HCT116 (cell line): ENCODE measurements around the gene BRINP3. TPM values are rescaled to one million over a fixed set of nuclear protein-coding genes. Genes with fewer than 3 reads are reported as not detected.
A peak's percentile ranks its signal among the peaks of the same experiment; 100 is the strongest.

Experiments used
- ATAC-seq: fragments of 200-7000 bp; cut with Tn5 transposase; 2 replicates; pipeline ENCODE4 v1.9.1; 2020; ENCODE audit warnings: mild to moderate bottlenecking, moderate library complexity
- BruUV-seq: library from RNA; stranded (reverse); fragments of 400-500 nt; replicated peaks from 2 replicates; lab custom pipeline; 2021; lab: Mats Ljungman, UMichigan
- CTCF ChIA-PET: fragments of 300-600 bp; sonication (Branson Sonifier 250); formaldehyde crosslinking; loops from one replicate; lab custom pipeline; 2021; ENCODE audit warnings: antibody characterized with exemption; lab: Charles Lee
- POLR2A ChIA-PET: fragments of 300-600, 350-600 bp; sonication (Branson Sonifier 250); formaldehyde crosslinking; loops from one replicate; lab custom pipeline; 2021; ENCODE audit warnings: antibody characterized with exemption; lab: Charles Lee
- RAD21 ChIA-PET, 2 experiments: fragments of 300-600 bp; sonication (Branson Sonifier 250); formaldehyde crosslinking; loops; one replicate each; lab custom pipeline; 2023; ENCODE audit warnings: low total read pairs in 2 of 2; ENCODE audit not compliant: uncharacterized antibody in 2 of 2, unreplicated experiment in 2 of 2, low non-redundant PET in 1 of 2; lab: Charles Lee
- DNase-seq: peaks from one replicate; pipeline ENCODE4 v3.0.0-alpha.2; 2010; ENCODE audit warnings: low read depth, low spot score
- H2AFZ ChIP-seq: fragments of 200-600 bp; shearing (Covaris generic), sonication (generic); 2 replicates; pipeline ENCODE4 v1.6.1; 2017; ENCODE audit warnings: low read depth, mixed run types, mixed read lengths, antibody characterized with exemption, low read length; ENCODE audit not compliant: poor library complexity, severe bottlenecking
- H3K27ac ChIP-seq: 2 replicates; pipeline ENCODE4 v1.5.1; 2012; ENCODE audit warnings: low read depth, low read length
- H3K27me3 ChIP-seq: fragments of 200-600 bp; sonication (generic); 2 replicates; pipeline ENCODE4 v1.6.1; 2016; ENCODE audit warnings: mixed run types, low read length, mixed read lengths; ENCODE audit not compliant: insufficient read depth
- H3K36me3 ChIP-seq, 2 experiments: fragments of 200-500 bp in 1 of 2; fragments of 200-600 bp in 1 of 2; sonication (Bioruptor generic) in 1 of 2; sonication (generic) in 1 of 2; 2 replicates each; pipeline versions ENCODE4 v1.5.1 to v1.6.1; 2014 to 2016; ENCODE audit warnings: low read length in 2 of 2, inconsistent platforms in 1 of 2, mixed read lengths in 1 of 2, mixed run types in 1 of 2; ENCODE audit not compliant: insufficient read depth in 2 of 2, control insufficient read depth in 1 of 2
- H3K4me1 ChIP-seq, 2 experiments: fragments of 200-600 bp in 1 of 2; sonication (generic) in 1 of 2; 2 replicates each; pipeline versions ENCODE4 v1.5.1 to v1.6.1; 2012 to 2017; ENCODE audit warnings: low read length in 2 of 2, inconsistent platforms in 1 of 2, mild to moderate bottlenecking in 1 of 2, mixed read lengths in 1 of 2, mixed run types in 1 of 2, moderate library complexity in 1 of 2; ENCODE audit not compliant: insufficient read depth in 2 of 2, control insufficient read depth in 1 of 2
- H3K4me2 ChIP-seq: fragments of 200-600 bp; sonication (generic); 2 replicates; pipeline ENCODE4 v1.6.1; 2017; ENCODE audit warnings: mixed run types, low read length, mixed read lengths
- H3K4me3 ChIP-seq, 2 experiments: fragments of 200-600 bp in 1 of 2; sonication (generic) in 1 of 2; replicated peaks in 1 of 2; 2 replicates each; pipeline ENCODE4 v1.5.1; 2011 to 2016; ENCODE audit warnings: low read length in 2 of 2, control low read depth in 1 of 2, low read depth in 1 of 2, mild to moderate bottlenecking in 1 of 2, mixed read lengths in 1 of 2, mixed run types in 1 of 2
- H3K79me2 ChIP-seq: fragments of 200-600 bp; sonication (generic); 2 replicates; pipeline ENCODE4 v1.6.1; 2017; ENCODE audit warnings: mild to moderate bottlenecking, mixed run types, low read length, moderate library complexity, mixed read lengths; ENCODE audit not compliant: insufficient read depth
- H3K9ac ChIP-seq: fragments of 200-600 bp; sonication (generic); 2 replicates; pipeline ENCODE4 v1.6.1; 2016; ENCODE audit warnings: low read length, mixed read lengths
- H3K9me2 ChIP-seq: fragments of 200-600 bp; sonication (generic), shearing (Covaris generic); 2 replicates; pipeline ENCODE4 v1.6.1; 2017; ENCODE audit warnings: mixed run types, mild to moderate bottlenecking, moderate library complexity; ENCODE audit not compliant: insufficient read depth
- H3K9me3 ChIP-seq, 2 experiments: fragments of 200-500 bp in 1 of 2; fragments of 200-600 bp in 1 of 2; sonication (Bioruptor generic) in 1 of 2; sonication (generic) in 1 of 2; 2 replicates each; pipeline ENCODE4 v1.6.1; 2014 to 2017; ENCODE audit warnings: low read length in 2 of 2, mixed read lengths in 2 of 2, inconsistent platforms in 1 of 2, low read depth in 1 of 2, mild to moderate bottlenecking in 1 of 2, mixed run types in 1 of 2, moderate library complexity in 1 of 2; ENCODE audit not compliant: control insufficient read depth in 1 of 2, insufficient read depth in 1 of 2
- H4K20me1 ChIP-seq: fragments of 200-600 bp; sonication (generic), shearing (Covaris generic); 2 replicates; pipeline ENCODE4 v1.6.1; 2017; ENCODE audit warnings: mixed run types, mild to moderate bottlenecking, moderate library complexity; ENCODE audit not compliant: insufficient read depth
- SIN3A ChIP-seq: IDR thresholded peaks from 2 replicates; pipeline ENCODE4 v1.6.1; 2012; ENCODE audit warnings: low read depth
- SRF ChIP-seq: IDR thresholded peaks from 2 replicates; pipeline ENCODE4 v1.6.1; 2012; ENCODE audit warnings: low read depth
- intact Hi-C: fragments of 100-400 bp; cut with micrococcal nuclease; formaldehyde crosslinking; loops from 2 replicates; pipeline ENCODE4 v1.10.0; 2022
- total RNA-seq: library from RNA; stranded (reverse); gene quantifications from one replicate; pipeline ENCODE4 v1.2.1, GENCODE V29; 2021; ENCODE audit not compliant: unreplicated experiment
- TF ChIP-seq, protein P1 (sequence below): IDR thresholded peaks from 2 replicates; pipeline ENCODE4 v1.6.1; 2012
- TF ChIP-seq, protein P2 (sequence below): IDR thresholded peaks from 2 replicates; pipeline ENCODE4 v1.6.1; 2012
- TF ChIP-seq, protein P3 (sequence below), 3 experiments: fragments of 200-600 bp in 1 of 3; sonication (generic) in 1 of 3; IDR thresholded peaks in 2 of 3; conservative IDR thresholded peaks in 1 of 3; 2 replicates each; pipeline ENCODE4 v1.5.1; 2012 to 2017; ENCODE audit warnings: low read depth in 2 of 3, low read length in 2 of 3, antibody characterized with exemption in 1 of 3, borderline replicate concordance in 1 of 3, control low read depth in 1 of 3, mild to moderate bottlenecking in 1 of 3, mixed read lengths in 1 of 3, mixed run types in 1 of 3, moderate library complexity in 1 of 3; ENCODE audit not compliant: insufficient read depth in 1 of 3

The BRINP3 gene
- total RNA-seq, 1 experiment from 2014 or later, result not detected

DNA sequence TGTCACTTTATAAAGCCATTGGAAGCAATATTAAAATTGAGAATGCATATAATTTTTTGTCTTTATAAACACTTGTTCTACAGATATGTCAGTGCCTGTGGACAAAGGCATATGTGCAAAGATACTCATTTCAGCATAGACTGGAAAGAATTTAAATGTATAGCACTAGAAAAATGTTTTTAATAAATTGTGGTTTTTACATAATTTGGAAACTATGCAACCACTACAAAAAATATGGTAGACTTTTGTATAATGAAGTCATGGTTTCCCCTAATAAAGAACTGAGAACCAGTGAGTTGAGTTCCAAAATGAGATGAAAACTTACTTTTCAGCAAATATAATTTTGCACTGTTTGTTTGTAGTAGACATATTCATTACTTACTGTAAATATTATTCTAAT lies 48.5 kb downstream of the BRINP3 start:
- Histone ChIP-seq H4K20me1 (no peaks in the 10 kb centered on the region), H3K9ac (no peak overlapping the region), H3K36me3 (no peaks in the 10 kb centered on the region), H3K9me3 (no peaks in the 10 kb centered on the region), H3K4me2 (no peak overlapping the region), H3K79me2 (no peaks in the 10 kb centered on the region), H3K4me1 (no peaks in the 10 kb centered on the region), H3K27ac (no peak overlapping the region), H3K27me3 (no peaks in the 10 kb centered on the region), H2AFZ (no peak overlapping the region), H3K9me2 (no peaks in the 10 kb centered on the region), H3K4me3 (no peak overlapping the region)
- DNase-seq (no peak), ATAC-seq (no peak)
- intact Hi-C loops, result no loop called here
- CTCF ChIA-PET, result no interaction called here
- RAD21 ChIA-PET, result no interaction called here
- no TSS peak for BruUV-seq
- POLR2A ChIA-PET, result no interaction called here
- TF ChIP-seq, protein P1, sequence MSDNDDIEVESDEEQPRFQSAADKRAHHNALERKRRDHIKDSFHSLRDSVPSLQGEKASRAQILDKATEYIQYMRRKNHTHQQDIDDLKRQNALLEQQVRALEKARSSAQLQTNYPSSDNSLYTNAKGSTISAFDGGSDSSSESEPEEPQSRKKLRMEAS, result no peak
- no peak for TF ChIP-seq SIN3A
- TF ChIP-seq, protein P2, sequence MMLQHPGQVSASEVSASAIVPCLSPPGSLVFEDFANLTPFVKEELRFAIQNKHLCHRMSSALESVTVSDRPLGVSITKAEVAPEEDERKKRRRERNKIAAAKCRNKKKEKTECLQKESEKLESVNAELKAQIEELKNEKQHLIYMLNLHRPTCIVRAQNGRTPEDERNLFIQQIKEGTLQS, result no peak

DNA sequence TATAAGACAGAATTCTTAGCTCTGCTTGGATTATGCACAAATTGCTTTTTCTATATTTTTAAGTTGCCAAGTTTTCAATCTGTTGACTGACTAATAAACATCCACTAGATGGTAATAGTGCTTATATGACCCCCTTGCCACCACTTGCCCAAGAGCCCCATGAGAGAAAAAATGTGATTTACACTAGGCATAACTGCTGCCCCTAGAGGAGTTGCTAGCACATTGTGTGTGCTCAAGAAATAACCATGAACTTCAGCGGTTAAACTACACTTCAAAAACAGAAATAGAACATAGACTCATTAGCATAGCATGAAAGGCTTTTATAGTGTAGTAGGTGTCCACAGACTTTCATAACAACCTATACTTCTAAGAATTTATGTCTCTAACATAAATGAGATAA lies 61.4 kb downstream of the BRINP3 start:
- no TSS peak for BruUV-seq
- ATAC-seq, result peak; percentile 87
- ChIA-PET CTCF (no interaction called here), POLR2A (no interaction called here), RAD21 (no interaction called here)
- no peaks in the 10 kb centered on the region for H3K9me2 ChIP-seq
- no peak overlapping the region for H3K4me2 ChIP-seq
- H3K79me2 ChIP-seq, result no peaks in the 10 kb centered on the region
- no peaks in the 10 kb centered on the region for H4K20me1 ChIP-seq
- peak overlapping the region; percentile 10 for H2AFZ ChIP-seq
- intact Hi-C loops, result no loop called here
- H3K27ac ChIP-seq, result no peak overlapping the region
- no peak overlapping the region for H3K9ac ChIP-seq
- no peaks in the 10 kb centered on the region for H3K27me3 ChIP-seq
- H3K9me3 ChIP-seq, result no peaks in the 10 kb centered on the region
- H3K4me3 ChIP-seq, result no peak overlapping the region
- H3K4me1 ChIP-seq, result no peaks in the 10 kb centered on the region
- no peak for DNase-seq
- no peaks in the 10 kb centered on the region for H3K36me3 ChIP-seq
- TF ChIP-seq, protein P3, sequence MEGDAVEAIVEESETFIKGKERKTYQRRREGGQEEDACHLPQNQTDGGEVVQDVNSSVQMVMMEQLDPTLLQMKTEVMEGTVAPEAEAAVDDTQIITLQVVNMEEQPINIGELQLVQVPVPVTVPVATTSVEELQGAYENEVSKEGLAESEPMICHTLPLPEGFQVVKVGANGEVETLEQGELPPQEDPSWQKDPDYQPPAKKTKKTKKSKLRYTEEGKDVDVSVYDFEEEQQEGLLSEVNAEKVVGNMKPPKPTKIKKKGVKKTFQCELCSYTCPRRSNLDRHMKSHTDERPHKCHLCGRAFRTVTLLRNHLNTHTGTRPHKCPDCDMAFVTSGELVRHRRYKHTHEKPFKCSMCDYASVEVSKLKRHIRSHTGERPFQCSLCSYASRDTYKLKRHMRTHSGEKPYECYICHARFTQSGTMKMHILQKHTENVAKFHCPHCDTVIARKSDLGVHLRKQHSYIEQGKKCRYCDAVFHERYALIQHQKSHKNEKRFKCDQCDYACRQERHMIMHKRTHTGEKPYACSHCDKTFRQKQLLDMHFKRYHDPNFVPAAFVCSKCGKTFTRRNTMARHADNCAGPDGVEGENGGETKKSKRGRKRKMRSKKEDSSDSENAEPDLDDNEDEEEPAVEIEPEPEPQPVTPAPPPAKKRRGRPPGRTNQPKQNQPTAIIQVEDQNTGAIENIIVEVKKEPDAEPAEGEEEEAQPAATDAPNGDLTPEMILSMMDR (IDR thresholded peaks at IDR 0.05 in 2 of 3, conservative IDR thresholded peaks at IDR 0.05 in 1 of 3; ENCODE audit: borderline replicate concordance in 1 of 3, insufficient read depth in 1 of 3, low read depth in 2 of 3, low read length in 2 of 3), result peak in 2 of 3 experiments; percentile 48 to 57; a peak in 3 of 6 replicates
- TF ChIP-seq SRF (no peak), SIN3A (no peak)
